ENCODE measurements around the gene EVA1C. TPM values are rescaled to one million over a fixed set of nuclear protein-coding genes. Genes with fewer than 3 reads are reported as not detected.

EVA1C gene
- total and polyA plus RNA-seq, 2 experiments from 2014 or later, result 4.6 to 6.9 TPM

GRCh38 chr21:32463367-32463766, 50.9 kb downstream of the EVA1C start:
- Histone ChIP-seq H3K9me2 (ENCODE audit: insufficient read depth) (no peaks in the 10 kb centered on the region), H3K4me2 (no peak overlapping the region), H4K20me1 (replicated peaks; ENCODE audit: insufficient read depth) (no peaks in the 10 kb centered on the region), H3K27me3 (ENCODE audit: insufficient read depth) (no peaks in the 10 kb centered on the region), H3F3A (replicated peaks; ENCODE audit: low read depth) (no peaks in the 10 kb centered on the region), H2AFZ (no peak overlapping the region), H3K27ac (ENCODE audit: low read depth) (no peak overlapping the region), H3K36me3 (ENCODE audit: insufficient read depth) (0 out of 2 replicates have a peak, but pooled peaks cover 4% of the 10 kb centered on the region), H3K79me2 (replicated peaks; ENCODE audit: insufficient read depth) (no peaks in the 10 kb centered on the region), H3K4me3 (no peak overlapping the region), H3K4me1 (ENCODE audit: insufficient read depth) (0 out of 2 replicates have a peak, but pooled peaks cover 6% of the 10 kb centered on the region)
- Mint-ChIP-seq H3K36me3 (ENCODE audit: low read depth) (peaks cover 32% of the 10 kb centered on the region), H3K9me3 (peaks cover 25% of the 10 kb centered on the region), H3K4me3 (no peak overlapping the region), H3K27ac (no peak overlapping the region), H3K27me3 (ENCODE audit: insufficient read depth, low read depth, poor library complexity) (no peaks in the 10 kb centered on the region), H3K4me1 (peaks cover 12% of the 10 kb centered on the region)
- no peak for DNase-seq (ENCODE audit: low spot score)
- no peak for TF ChIP-seq JUNB (IDR thresholded peaks at IDR 0.05; ENCODE audit: unreplicated experiment)
- TF ChIP-seq CREB1 (CRISPR knock-in tag; IDR thresholded peaks at IDR 0.05; ENCODE audit: low read depth), result no peak
- no peak for TF ChIP-seq ZNF114 (CRISPR knock-in tag; IDR thresholded peaks at IDR 0.05)
- TF ChIP-seq POLR2AphosphoS5 (IDR thresholded peaks at IDR 0.05; ENCODE audit: low read depth), result no peak
- no peak for TF ChIP-seq ETS1 (IDR thresholded peaks at IDR 0.05)
- TF ChIP-seq NANOG (IDR thresholded peaks at IDR 0.05; ENCODE audit: borderline replicate concordance), result no peak
- TF ChIP-seq EZH2 (IDR thresholded peaks at IDR 0.05; ENCODE audit: low read depth, unreplicated experiment), result no peak
- TF ChIP-seq ZNF331 (CRISPR knock-in tag; IDR thresholded peaks at IDR 0.05; ENCODE audit: low read depth), result no peak
- no peak for TF ChIP-seq CTCF (conservative IDR thresholded peaks at IDR 0.05; ENCODE audit: low read depth in 2 of 2)
- no peak for TF ChIP-seq ZNF462 (CRISPR knock-in tag; IDR thresholded peaks at IDR 0.05)
- TF ChIP-seq REST (IDR thresholded peaks at IDR 0.05; ENCODE audit: unreplicated experiment), result no peak
- no peak for TF ChIP-seq STAT1 (IDR thresholded peaks at IDR 0.05; ENCODE audit: unreplicated experiment)
- no peak for TF ChIP-seq EZH2phosphoT487 (IDR thresholded peaks at IDR 0.05; ENCODE audit: unreplicated experiment)
- no peak for ATAC-seq
